H1 (cell line): ENCODE data around the gene MTIF2. TPM values are rescaled to one million over a fixed set of nuclear protein-coding genes. Genes with fewer than 3 reads are reported as not detected.

Source experiments
- CTCF ChIA-PET: fragments of 300-600 bp; sonication (Branson Sonifier 250); formaldehyde crosslinking; loops from one replicate; lab custom pipeline; 2021; ENCODE audit not compliant: partially characterized antibody; lab: Charles Lee
- POLR2A ChIA-PET: fragments of 300-600 bp; sonication (Branson Sonifier 250); formaldehyde crosslinking; loops from one replicate; lab custom pipeline; 2021; ENCODE audit warnings: inconsistent platforms; ENCODE audit not compliant: partially characterized antibody; lab: Charles Lee
- DNase-seq, 2 experiments: peaks; one replicate each; pipeline versions ENCODE4 v3.0.0 to v3.0.0-alpha.2; 2010 to 2022; ENCODE audit warnings: low spot score in 2 of 2, low read depth in 1 of 2, mixed read lengths in 1 of 2
- FAIRE-seq: peaks from 2 replicates; lab custom pipeline; 2011; peaks lifted over from hg19 to GRCh38; lab: Jason Lieb, UNC
- H2AFZ ChIP-seq: 2 replicates; pipeline ENCODE4 v1.8.1; 2012; ENCODE audit warnings: low read length, inconsistent platforms
- H2AK5ac ChIP-seq: 2 replicates; pipeline ENCODE4 v1.6.1; 2013; ENCODE audit warnings: low read depth, low read length
- H2BK120ac ChIP-seq: replicated peaks from 2 replicates; pipeline ENCODE3; 2013; ENCODE audit warnings: low read depth, low read length, inconsistent platforms
- H2BK12ac ChIP-seq: 2 replicates; pipeline ENCODE4 v1.6.1; 2013; ENCODE audit warnings: low read depth, low read length
- H2BK15ac ChIP-seq: 2 replicates; pipeline ENCODE4 v1.6.1; 2013; ENCODE audit warnings: low read length
- H2BK20ac ChIP-seq: 2 replicates; pipeline ENCODE4 v1.6.1; 2013; ENCODE audit warnings: low read length
- H2BK5ac ChIP-seq: 2 replicates; pipeline ENCODE4 v1.6.1; 2013; ENCODE audit warnings: low read depth, low read length
- H3K14ac ChIP-seq: 2 replicates; pipeline ENCODE4 v1.6.1; 2013; ENCODE audit warnings: inconsistent platforms; ENCODE audit not compliant: insufficient read length
- H3K18ac ChIP-seq: 2 replicates; pipeline ENCODE4 v1.6.1; 2013; ENCODE audit warnings: low read length; ENCODE audit errors: extremely low read depth
- H3K23ac ChIP-seq: 2 replicates; pipeline ENCODE4 v1.6.1; 2013; ENCODE audit warnings: inconsistent platforms; ENCODE audit not compliant: insufficient read length
- H3K23me2 ChIP-seq: 2 replicates; pipeline ENCODE4 v1.6.1; 2013; ENCODE audit warnings: low read depth, low read length
- H3K27ac ChIP-seq: 2 replicates; pipeline ENCODE4 v1.6.1; 2011; ENCODE audit warnings: low read depth, low read length, inconsistent platforms
- H3K27me3 ChIP-seq, 4 experiments: replicated peaks in 1 of 4; 1 replicate in 1 of 4; 2 replicates in 3 of 4; pipeline versions ENCODE4 v1.6.1 to v1.8.1; 2011 to 2013; ENCODE audit warnings: low read length in 3 of 4, mild to moderate bottlenecking in 3 of 4, inconsistent platforms in 2 of 4, mixed read lengths in 2 of 4, moderate library complexity in 1 of 4; ENCODE audit not compliant: control insufficient read depth in 3 of 4, insufficient read depth in 3 of 4; ENCODE audit errors: extremely low read depth in 1 of 4
- H3K36me3 ChIP-seq, 4 experiments: 2 replicates each; pipeline versions ENCODE4 v1.6.1 to v1.8.1; 2011 to 2013; ENCODE audit warnings: mild to moderate bottlenecking in 4 of 4, low read length in 3 of 4, moderate library complexity in 2 of 4, control low read depth in 1 of 4, inconsistent platforms in 1 of 4; ENCODE audit not compliant: insufficient read depth in 4 of 4, control insufficient read depth in 2 of 4
- H3K4ac ChIP-seq: replicated peaks from 2 replicates; pipeline ENCODE3; 2013; ENCODE audit warnings: low read length, low read depth, mixed read lengths, inconsistent platforms; ENCODE audit not compliant: insufficient read length
- H3K4me1 ChIP-seq, 4 experiments: replicated peaks in 1 of 4; 1 replicate in 1 of 4; 2 replicates in 3 of 4; pipeline versions ENCODE4 v1.6.1 to v1.8.1; 2011 to 2013; ENCODE audit warnings: low read length in 3 of 4, inconsistent platforms in 2 of 4, mixed read lengths in 1 of 4; ENCODE audit not compliant: insufficient read depth in 4 of 4, control insufficient read depth in 3 of 4
- H3K4me2 ChIP-seq, 2 experiments: 2 replicates each; pipeline versions ENCODE4 v1.6.1 to v1.8.1; 2011 to 2013; ENCODE audit warnings: low read depth in 2 of 2, low read length in 2 of 2, control low read depth in 1 of 2, inconsistent platforms in 1 of 2, mild to moderate bottlenecking in 1 of 2; ENCODE audit not compliant: insufficient read depth in 1 of 2
- H3K4me3 ChIP-seq, 4 experiments: fragments of 200-600, 300-600 bp in 1 of 4; sonication (generic), shearing (Covaris generic), sonication (Bioruptor Twin) in 1 of 4; 2 replicates each; pipeline versions ENCODE4 v1.5.1 to v1.8.1; 2011 to 2016; ENCODE audit warnings: low read length in 4 of 4, low read depth in 3 of 4, control low read depth in 2 of 4, inconsistent platforms in 2 of 4, mild to moderate bottlenecking in 2 of 4, mixed read lengths in 1 of 4, moderate library complexity in 1 of 4; ENCODE audit not compliant: insufficient read depth in 2 of 4; ENCODE audit errors: extremely low read depth in 1 of 4
- H3K56ac ChIP-seq: replicated peaks from 2 replicates; pipeline ENCODE3; 2013; ENCODE audit warnings: low read depth, mild to moderate bottlenecking, mixed read lengths, low read length, inconsistent platforms; ENCODE audit not compliant: insufficient read length
- H3K79me1 ChIP-seq: 2 replicates; pipeline ENCODE4 v1.6.1; 2013; ENCODE audit warnings: low read depth, low read length, control low read depth
- H3K79me2 ChIP-seq, 2 experiments: 2 replicates each; pipeline versions ENCODE4 v1.6.1 to v1.8.1; 2012 to 2013; ENCODE audit warnings: low read length in 2 of 2, mild to moderate bottlenecking in 2 of 2, inconsistent platforms in 1 of 2; ENCODE audit not compliant: insufficient read depth in 2 of 2, control insufficient read depth in 1 of 2
- H3K9ac ChIP-seq, 4 experiments: replicated peaks in 1 of 4; 1 replicate in 1 of 4; 2 replicates in 3 of 4; pipeline versions ENCODE4 v1.6.1 to v1.8.1; 2011 to 2013; ENCODE audit warnings: low read depth in 3 of 4, low read length in 3 of 4, control low read depth in 2 of 4, mild to moderate bottlenecking in 2 of 4, moderate library complexity in 2 of 4, inconsistent platforms in 1 of 4; ENCODE audit errors: extremely low read depth in 1 of 4
- H3K9me3 ChIP-seq, 2 experiments: 2 replicates each; pipeline versions ENCODE4 v1.6.1 to v1.8.1; 2012 to 2013; ENCODE audit warnings: mild to moderate bottlenecking in 2 of 2, moderate library complexity in 2 of 2, control low read depth in 1 of 2, inconsistent platforms in 1 of 2, low read depth in 1 of 2, low read length in 1 of 2, mixed read lengths in 1 of 2; ENCODE audit not compliant: insufficient read depth in 2 of 2
- H4K20me1 ChIP-seq, 2 experiments: replicated peaks in 1 of 2; 2 replicates each; pipeline versions ENCODE3 to v1.8.1; 2011 to 2013; ENCODE audit warnings: inconsistent platforms in 2 of 2, low read length in 2 of 2, mild to moderate bottlenecking in 1 of 2; ENCODE audit not compliant: insufficient read depth in 2 of 2, control insufficient read depth in 1 of 2
- H4K5ac ChIP-seq: 2 replicates; pipeline ENCODE4 v1.6.1; 2013; ENCODE audit warnings: low read length, low read depth, mixed read lengths, inconsistent platforms; ENCODE audit not compliant: insufficient read length
- H4K8ac ChIP-seq: 2 replicates; pipeline ENCODE4 v1.8.0; 2013; ENCODE audit warnings: mild to moderate bottlenecking, moderate library complexity, low read length, inconsistent platforms; ENCODE audit not compliant: insufficient read depth; ENCODE audit errors: extremely low read depth
- H4K91ac ChIP-seq: replicated peaks from 2 replicates; pipeline ENCODE3; 2013; ENCODE audit warnings: low read length, mixed read lengths, inconsistent platforms; ENCODE audit not compliant: insufficient read length
- ASH2L ChIP-seq: fragments of 200-600, 300-600 bp; sonication (generic); IDR thresholded peaks from one replicate; pipeline ENCODE4 v1.7.1; 2017; ENCODE audit warnings: low read length
- ATF2 ChIP-seq: IDR thresholded peaks from 2 replicates; pipeline ENCODE4 v1.6.1; 2012; ENCODE audit warnings: low read length, inconsistent platforms
- ATF3 ChIP-seq: IDR thresholded peaks from 2 replicates; pipeline ENCODE4 v1.6.1; 2011; ENCODE audit warnings: low read depth, mild to moderate bottlenecking, low read length; ENCODE audit not compliant: insufficient read depth
- BACH1 ChIP-seq: IDR thresholded peaks from 2 replicates; pipeline ENCODE4 v1.6.1; 2012; ENCODE audit warnings: low read length, improper control_type of control experiment
- BCL11A ChIP-seq, 2 experiments: IDR thresholded peaks; one replicate each; pipeline ENCODE4 v1.6.1; 2011; ENCODE audit warnings: low read depth in 2 of 2, low read length in 2 of 2, mild to moderate bottlenecking in 2 of 2
- EGR1 ChIP-seq: IDR thresholded peaks from 2 replicates; pipeline ENCODE4 v1.6.1; 2011; ENCODE audit warnings: low read depth, low read length, borderline replicate concordance
- RBBP5 ChIP-seq: IDR thresholded peaks from 2 replicates; pipeline ENCODE4 v1.7.1; 2012; ENCODE audit warnings: low read depth, mild to moderate bottlenecking, inconsistent platforms, low read length, moderate library complexity, borderline replicate concordance
- SAP30 ChIP-seq: fragments of 300-600 bp; sonication (generic); IDR thresholded peaks from 2 replicates; pipeline ENCODE4 v1.7.1; 2012; ENCODE audit warnings: low read length, moderate library complexity, mild to moderate bottlenecking, inconsistent platforms; ENCODE audit not compliant: insufficient read depth, insufficient replicate concordance
- WGBS, 2 experiments: shearing (Covaris generic) in 1 of 2; methylation state at CpG; one replicate each; pipeline versions ENCODE4 v1.1.6 to v1.1.7; 2013 to 2015; ENCODE audit warnings: low lambda C conversion rate in 2 of 2, mixed read lengths in 2 of 2, inconsistent platforms in 1 of 2, low coverage in 1 of 2, missing lambda C conversion rate in 1 of 2; ENCODE audit not compliant: insufficient replicate concordance in 2 of 2, insufficient coverage in 1 of 2, insufficient read length in 1 of 2; ENCODE audit errors: extremely low coverage in 1 of 2, missing lambda C conversion rate in 1 of 2; 5-methylcytosine and 5-hydroxymethylcytosine counted together
- polyA plus RNA-seq, 7 experiments: library from polyadenylated mRNA; depleted of rRNA in 3 of 7; stranded (reverse) in 5 of 7; unstranded in 2 of 7; fragments of >200 nt in 5 of 7; fragments of 200-250 nt in 2 of 7; gene quantifications; 1 replicate in 5 of 7; 2 replicates in 1 of 7; 4 replicates in 1 of 7; pipeline versions ENCODE4 v1.2.1 to v1.2.3, GENCODE V29; 2011 to 2013; ENCODE audit warnings: missing spikeins in 2 of 7, mixed read lengths in 2 of 7
- total RNA-seq: library from RNA; stranded (reverse); fragmentation: NEBNext Ultra II Directional; extraction: Animal tissue kit (Norgen Biotek cat#: 25700); gene quantifications from 2 replicates; pipeline ENCODE4 v1.2.1, GENCODE V29; 2021

The MTIF2 gene
- total and polyA plus RNA-seq, 2 of the 8 experiments (the other 6 are each of a cell fraction or from before 2014, with no cell fraction given), result 11.0 to 36.0 TPM

GRCh38 chr2:55242617-55243016 lies 26.4 kb downstream of the MTIF2 start:
- peaks cover 0 to 52% (median 8%) of the 10 kb centered on the region in 4 experiments; a peak in 4 of 8 replicates for H3K36me3 ChIP-seq
- H3K4ac ChIP-seq, result no peak overlapping the region
- H3K27me3 ChIP-seq, result no peaks in the 10 kb centered on the region
- TF ChIP-seq ATF2, result no peak
- TF ChIP-seq BACH1, result no peak
- no peak for TF ChIP-seq RBBP5
- TF ChIP-seq BCL11A (IDR thresholded peaks at IDR 0.05; ENCODE audit: low read depth in 2 of 2, low read length in 2 of 2), result no peak
- no peak for TF ChIP-seq SAP30
- no peak for TF ChIP-seq EGR1
- no peak for TF ChIP-seq ASH2L
- no peak for TF ChIP-seq ATF3
- H2BK15ac ChIP-seq, result no peak overlapping the region
- H2BK12ac ChIP-seq, result no peak overlapping the region
- no peaks in the 10 kb centered on the region for H3K23me2 ChIP-seq
- H3K4me2 ChIP-seq, result no peak overlapping the region
- H3K23ac ChIP-seq, result no peak overlapping the region
- H2BK120ac ChIP-seq, result no peak overlapping the region
- no peak overlapping the region for H4K91ac ChIP-seq
- no peak overlapping the region for H2BK20ac ChIP-seq
- no peaks in the 10 kb centered on the region for H3K79me2 ChIP-seq
- H2AFZ ChIP-seq, result no peak overlapping the region
- FAIRE-seq (no peak), DNase-seq (no peak)
- no peaks in the 10 kb centered on the region for H3K79me1 ChIP-seq
- no peak overlapping the region for H4K5ac ChIP-seq
- H2AK5ac ChIP-seq, result no peak overlapping the region
- no peak overlapping the region for H3K27ac ChIP-seq
- H3K9me3 ChIP-seq, result no peaks in the 10 kb centered on the region
- H2BK5ac ChIP-seq, result no peak overlapping the region
- H3K4me3 ChIP-seq, result no peak overlapping the region
- H3K56ac ChIP-seq, result no peak overlapping the region
- ChIA-PET CTCF (no interaction called here), POLR2A (no interaction called here)
- H3K9ac ChIP-seq, result no peak overlapping the region
- H4K20me1 ChIP-seq, result peaks cover 0 to 2% of the 10 kb centered on the region in 2 experiments
- H3K4me1 ChIP-seq, result no peaks in the 10 kb centered on the region
- WGBS, 2 experiments, result 88% methylated on average over 1 of the region's 1 CpG; no CpG with 5 or more reads in 1 of the 2 experiments
- no peak overlapping the region for H3K14ac ChIP-seq
- no peak overlapping the region for H3K18ac ChIP-seq
- H4K8ac ChIP-seq, result no peak overlapping the region
